DOHH2 (cell line): ENCODE data around the gene VSTM2B.

ENCODE experiments used
- H3F3A ChIP-seq: fragments of 200-600 bp; sonication (generic), shearing (Covaris generic); 2 replicates; pipeline ENCODE4 v1.6.0; 2016; ENCODE audit warnings: antibody characterized with exemption, mild to moderate bottlenecking; ENCODE audit not compliant: control insufficient read depth, insufficient read depth
- H3K27ac ChIP-seq: fragments of 200-600 bp; sonication (generic); 2 replicates; pipeline ENCODE4 v1.5.1; 2014; ENCODE audit warnings: low read depth, mild to moderate bottlenecking, low read length, moderate library complexity
- H3K27me3 ChIP-seq: fragments of 200-600 bp; sonication (generic); 2 replicates; pipeline ENCODE4 v1.6.1; 2014; ENCODE audit warnings: mild to moderate bottlenecking, low read length, mixed read lengths; ENCODE audit not compliant: control insufficient read depth
- H3K36me3 ChIP-seq: fragments of 200-600 bp; sonication (generic); 2 replicates; pipeline ENCODE4 v1.6.1; 2014; ENCODE audit warnings: mild to moderate bottlenecking, low read length, moderate library complexity, mixed read lengths; ENCODE audit not compliant: control insufficient read depth
- H3K4me1 ChIP-seq: fragments of 200-600 bp; sonication (generic); 2 replicates; pipeline ENCODE4 v1.6.1; 2014; ENCODE audit warnings: mild to moderate bottlenecking, low read length, mixed read lengths; ENCODE audit not compliant: control insufficient read depth
- H3K4me2 ChIP-seq: fragments of 200-600 bp; sonication (generic); 2 replicates; pipeline ENCODE4 v1.6.0; 2014; ENCODE audit warnings: mild to moderate bottlenecking, low read length, moderate library complexity
- H3K4me3 ChIP-seq: fragments of 200-600 bp; sonication (generic); 2 replicates; pipeline ENCODE4 v1.5.1; 2014; ENCODE audit warnings: mild to moderate bottlenecking, low read length, mixed read lengths
- H3K79me2 ChIP-seq: fragments of 200-600 bp; sonication (generic); 2 replicates; pipeline ENCODE4 v1.6.1; 2014; ENCODE audit warnings: mild to moderate bottlenecking, low read length, mixed read lengths; ENCODE audit not compliant: control insufficient read depth
- H3K9me2 ChIP-seq: fragments of 200-600 bp; sonication (generic); replicated peaks from 2 replicates; pipeline ENCODE4 v1.6.1; 2014; ENCODE audit warnings: mild to moderate bottlenecking, low read length, mixed read lengths; ENCODE audit not compliant: control insufficient read depth
- H3K9me3 ChIP-seq: fragments of 200-600 bp; sonication (generic); 2 replicates; pipeline ENCODE4 v1.6.1; 2014; ENCODE audit warnings: antibody characterized with exemption, low read length, mixed read lengths; ENCODE audit not compliant: control insufficient read depth, insufficient read depth
- H4K20me1 ChIP-seq: fragments of 200-600 bp; sonication (generic); 2 replicates; pipeline ENCODE4 v1.6.0; 2014; ENCODE audit warnings: low read depth, mild to moderate bottlenecking, antibody characterized with exemption, low read length, moderate library complexity; ENCODE audit not compliant: control insufficient read depth, insufficient read depth
- CTCF ChIP-seq: fragments of 200-600 bp; sonication (generic); IDR thresholded peaks from one replicate; pipeline ENCODE4 v1.5.1; 2014; ENCODE audit warnings: antibody characterized with exemption, mild to moderate bottlenecking, low read depth, low read length; ENCODE audit not compliant: poor library complexity, severe bottlenecking
- EZH2phosphoT487 ChIP-seq: fragments of 200-600 bp; sonication (generic); IDR thresholded peaks from 2 replicates; pipeline ENCODE4 v1.6.1; 2017; ENCODE audit warnings: borderline replicate concordance, mild to moderate bottlenecking, antibody characterized with exemption, low read length, moderate library complexity, mixed read lengths

Gene VSTM2B

DNA sequence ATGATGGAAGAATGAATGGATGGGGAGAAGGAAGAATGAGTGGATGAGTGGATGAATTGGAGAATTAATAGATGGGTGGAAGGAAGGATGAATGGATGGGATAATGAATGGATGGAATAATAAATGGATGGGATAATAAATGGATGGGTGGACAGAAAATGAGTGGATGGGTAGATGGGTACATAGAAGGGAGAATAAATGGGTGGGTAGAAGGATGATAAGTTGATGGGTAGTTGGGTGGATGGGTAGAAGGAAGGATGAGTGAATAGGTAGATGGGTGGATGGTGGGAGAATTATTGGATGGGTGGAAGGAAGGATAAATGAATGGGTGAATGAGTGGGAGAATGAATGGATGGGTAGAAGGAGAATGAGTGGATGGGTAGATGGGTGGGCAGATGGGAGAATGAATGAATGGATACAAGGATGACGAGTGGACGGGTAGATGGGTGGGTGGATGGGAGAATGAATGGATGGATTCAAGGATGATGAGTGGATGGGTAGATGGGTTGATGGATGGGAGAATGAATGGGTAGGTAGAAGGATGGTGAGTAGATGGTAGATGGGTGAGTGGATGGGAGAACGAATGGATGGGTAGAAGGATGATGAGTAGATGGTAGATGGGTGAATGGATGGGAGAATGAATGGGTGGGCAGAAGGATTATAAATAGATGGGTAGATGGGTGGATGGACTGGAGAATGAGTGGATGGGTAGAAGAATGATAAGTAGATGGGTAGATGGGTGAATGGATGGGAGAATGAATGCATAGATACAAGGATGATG is 15.9 kb downstream of the VSTM2B start:
- Histone ChIP-seq H3K27ac (no peak overlapping the region), H3K27me3 (no peaks in the 10 kb centered on the region), H3K9me2 (no peaks in the 10 kb centered on the region), H3K9me3 (no peaks in the 10 kb centered on the region), H3F3A (no peaks in the 10 kb centered on the region), H3K36me3 (no peaks in the 10 kb centered on the region), H3K79me2 (no peaks in the 10 kb centered on the region), H3K4me2 (no peak overlapping the region), H3K4me1 (no peaks in the 10 kb centered on the region), H4K20me1 (no peaks in the 10 kb centered on the region), H3K4me3 (no peak overlapping the region)
- TF ChIP-seq CTCF = no peak
- TF ChIP-seq EZH2phosphoT487 = no peak

- no peaks in the 10 kb centered on the region for H3K79me2 ChIP-seq
- no peaks in the 10 kb centered on the region for H3K9me3 ChIP-seq
- no peak overlapping the region for H3K4me2 ChIP-seq
- H3K36me3 ChIP-seq = no peaks in the 10 kb centered on the region
- H3K27ac ChIP-seq = no peak overlapping the region
- H4K20me1 ChIP-seq = no peaks in the 10 kb centered on the region
- no peaks in the 10 kb centered on the region for H3K9me2 ChIP-seq
- H3F3A ChIP-seq = no peaks in the 10 kb centered on the region
- TF ChIP-seq CTCF = no peak
- TF ChIP-seq EZH2phosphoT487 = no peak
- no peaks in the 10 kb centered on the region for H3K27me3 ChIP-seq
- H3K4me1 ChIP-seq = no peaks in the 10 kb centered on the region
- no peak overlapping the region for H3K4me3 ChIP-seq
Observed at GRCh38 chr19:29542327-29542726, 16.5 kb downstream of the VSTM2B start.

- Histone ChIP-seq H3K4me1 (no peaks in the 10 kb centered on the region), H3K9me2 (no peaks in the 10 kb centered on the region), H3K27ac (no peak overlapping the region), H3K36me3 (no peaks in the 10 kb centered on the region), H4K20me1 (no peaks in the 10 kb centered on the region), H3K27me3 (no peaks in the 10 kb centered on the region), H3K4me3 (no peak overlapping the region), H3K9me3 (no peaks in the 10 kb centered on the region), H3K4me2 (no peak overlapping the region), H3K79me2 (no peaks in the 10 kb centered on the region), H3F3A (no peaks in the 10 kb centered on the region)
- TF ChIP-seq EZH2phosphoT487 (no peak), CTCF (no peak)
Observed at GRCh38 chr19:29542776-29543175, 17.0 kb downstream of the VSTM2B start.
